SW 1271 (cell line): ENCODE measurements around the gene CYP21A2.

Experiments used
- DNase-seq, 2 experiments: peaks; one replicate each; lab custom pipeline; 2025; lab: John Stamatoyannopoulos, UW

Gene CYP21A2

DNA sequence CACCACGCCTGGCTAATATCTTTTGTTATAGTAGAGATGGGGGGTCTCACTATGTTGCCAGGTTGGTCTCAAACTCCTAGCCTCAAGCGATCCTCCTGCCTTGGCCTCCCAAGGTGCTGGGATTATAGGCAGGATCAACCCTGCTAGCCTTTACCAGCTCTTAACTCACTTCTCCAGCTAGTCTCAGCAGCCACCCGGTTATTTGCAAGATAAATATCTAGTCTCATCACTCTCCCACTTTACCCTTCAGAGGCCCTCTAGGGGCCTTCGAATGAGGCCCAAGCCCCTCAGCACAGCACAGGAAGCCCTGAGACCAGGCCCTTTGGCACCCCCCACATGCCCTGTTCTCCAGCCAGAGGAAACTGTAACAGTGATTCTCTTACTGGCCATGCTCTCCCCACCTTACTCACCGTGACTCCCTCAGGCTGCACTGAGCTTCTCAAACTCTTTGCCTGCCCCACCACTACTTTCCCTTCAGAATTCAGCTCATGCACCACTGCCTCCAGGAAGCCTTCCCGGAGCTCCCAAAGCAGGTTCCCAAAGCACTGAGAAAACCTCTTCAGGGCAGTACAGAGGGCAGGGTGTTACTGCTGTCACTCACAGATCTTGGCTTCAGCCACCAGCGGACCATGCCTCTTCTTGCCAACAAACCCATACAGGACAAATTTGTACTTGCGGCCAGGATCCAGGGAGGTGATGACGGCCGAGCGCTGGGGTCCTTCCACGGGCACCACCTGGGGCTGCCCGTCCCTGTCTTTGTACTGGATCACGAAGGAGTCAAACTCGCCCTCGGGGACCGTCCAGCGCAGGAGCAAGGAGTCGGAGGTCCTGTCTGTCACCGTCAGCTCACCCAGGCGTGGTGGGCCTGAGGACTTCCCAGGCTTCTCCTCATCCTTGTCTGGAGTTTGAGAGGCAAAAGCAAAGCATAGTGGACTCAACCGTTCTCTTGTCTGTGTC lies 45.9 kb downstream of the CYP21A2 start:
- no peak for DNase-seq

DNA sequence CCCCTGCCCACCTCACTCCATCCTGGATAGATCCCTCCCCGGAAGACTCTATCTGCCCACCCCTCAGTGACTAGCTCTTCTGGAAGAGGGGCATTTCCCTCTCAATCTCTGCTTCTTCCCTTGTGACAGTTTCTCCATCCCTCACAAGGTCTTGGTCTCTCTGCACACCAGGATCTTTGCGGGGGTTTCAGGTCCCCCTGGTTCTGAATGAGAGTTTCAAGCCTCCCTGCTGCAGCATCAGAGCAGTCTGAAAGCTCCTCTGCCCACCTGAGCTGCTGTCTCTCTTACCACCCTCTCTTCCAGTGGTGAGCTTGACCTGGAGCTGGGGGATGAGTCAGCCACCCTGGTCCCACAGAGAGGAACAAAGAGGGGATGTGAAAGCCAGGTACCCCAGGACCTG lies 46.6 kb downstream of the CYP21A2 start:
- DNase-seq: no peak

DNA sequence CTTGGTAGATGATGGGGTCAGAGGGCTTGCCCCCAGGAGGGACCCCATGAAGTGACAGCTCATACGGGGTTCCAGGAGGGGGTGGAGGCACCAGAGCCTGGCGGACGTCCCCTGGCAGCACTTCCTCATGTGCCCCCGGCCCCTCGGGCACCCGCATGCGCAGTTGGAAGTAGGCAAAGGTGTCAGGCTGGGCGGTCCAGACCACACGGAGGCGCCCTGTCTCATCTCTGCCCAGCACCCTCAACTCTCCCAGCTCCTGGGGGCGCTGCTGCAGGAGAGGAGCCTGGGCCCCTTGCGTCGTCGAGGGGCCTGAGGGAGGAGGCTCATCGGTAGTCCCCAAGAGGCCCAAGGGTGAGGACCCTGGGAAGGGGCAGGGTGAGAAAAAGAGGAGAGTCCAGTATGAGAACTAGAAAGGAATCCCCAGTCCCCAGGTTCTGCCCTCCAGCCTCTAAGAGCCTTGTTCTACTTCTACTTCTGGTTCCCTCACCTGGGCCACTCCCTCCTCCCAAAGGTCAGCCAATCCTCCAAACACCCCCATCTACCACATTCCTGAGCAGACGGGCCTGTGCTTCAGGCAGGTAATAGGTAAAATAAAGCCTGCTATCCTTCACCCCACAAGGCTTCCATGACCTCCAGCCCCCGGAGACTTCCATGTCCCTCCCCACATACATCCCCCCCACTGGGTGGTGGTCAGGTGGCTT lies 47.7 kb downstream of the CYP21A2 start:
- DNase-seq: no peak

DNA sequence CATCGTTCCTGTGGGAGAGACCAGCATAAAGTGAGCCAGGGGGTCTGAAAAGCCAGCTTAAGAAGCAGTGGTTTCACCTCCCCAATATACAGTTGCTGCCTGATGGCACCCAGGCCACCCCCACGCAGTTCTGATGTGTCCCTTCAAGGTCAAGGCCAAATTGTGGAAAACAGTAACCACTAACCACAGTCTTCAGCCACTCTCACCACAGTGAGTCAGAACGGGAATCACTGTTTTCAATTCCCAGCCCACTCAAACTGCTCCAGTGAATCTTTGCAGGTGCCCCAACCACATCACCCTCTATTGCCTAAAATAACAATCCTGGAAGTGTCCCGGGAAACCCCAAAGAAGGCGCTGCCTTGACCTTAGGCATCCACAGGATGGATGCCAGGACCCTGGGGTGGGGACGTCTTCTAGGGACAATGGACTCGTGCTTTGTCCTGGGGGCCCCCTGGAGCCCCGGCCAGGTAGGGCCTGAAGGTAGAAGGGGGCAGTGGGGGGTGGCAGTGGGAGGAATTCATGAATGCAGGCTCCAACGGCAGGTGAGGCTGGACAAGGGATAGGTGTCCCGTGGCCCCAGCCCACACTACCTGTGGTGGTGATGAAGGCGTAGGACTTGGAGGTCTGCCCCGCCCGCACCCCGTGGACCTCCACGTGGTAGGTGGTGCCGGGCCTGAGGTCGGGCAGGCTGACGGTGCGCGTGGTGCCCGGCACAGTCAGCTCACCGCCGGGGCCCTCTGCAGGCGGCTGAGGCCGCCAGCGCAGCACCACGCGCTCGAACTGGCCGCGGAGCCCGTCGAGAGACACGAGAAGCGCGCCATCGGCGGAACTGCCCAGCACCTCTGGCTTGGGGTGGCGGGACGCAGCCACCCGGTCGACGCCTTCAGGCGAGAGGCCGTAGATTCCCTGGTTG lies 48.7 kb downstream of the CYP21A2 start:
- DNase-seq: no peak

DNA sequence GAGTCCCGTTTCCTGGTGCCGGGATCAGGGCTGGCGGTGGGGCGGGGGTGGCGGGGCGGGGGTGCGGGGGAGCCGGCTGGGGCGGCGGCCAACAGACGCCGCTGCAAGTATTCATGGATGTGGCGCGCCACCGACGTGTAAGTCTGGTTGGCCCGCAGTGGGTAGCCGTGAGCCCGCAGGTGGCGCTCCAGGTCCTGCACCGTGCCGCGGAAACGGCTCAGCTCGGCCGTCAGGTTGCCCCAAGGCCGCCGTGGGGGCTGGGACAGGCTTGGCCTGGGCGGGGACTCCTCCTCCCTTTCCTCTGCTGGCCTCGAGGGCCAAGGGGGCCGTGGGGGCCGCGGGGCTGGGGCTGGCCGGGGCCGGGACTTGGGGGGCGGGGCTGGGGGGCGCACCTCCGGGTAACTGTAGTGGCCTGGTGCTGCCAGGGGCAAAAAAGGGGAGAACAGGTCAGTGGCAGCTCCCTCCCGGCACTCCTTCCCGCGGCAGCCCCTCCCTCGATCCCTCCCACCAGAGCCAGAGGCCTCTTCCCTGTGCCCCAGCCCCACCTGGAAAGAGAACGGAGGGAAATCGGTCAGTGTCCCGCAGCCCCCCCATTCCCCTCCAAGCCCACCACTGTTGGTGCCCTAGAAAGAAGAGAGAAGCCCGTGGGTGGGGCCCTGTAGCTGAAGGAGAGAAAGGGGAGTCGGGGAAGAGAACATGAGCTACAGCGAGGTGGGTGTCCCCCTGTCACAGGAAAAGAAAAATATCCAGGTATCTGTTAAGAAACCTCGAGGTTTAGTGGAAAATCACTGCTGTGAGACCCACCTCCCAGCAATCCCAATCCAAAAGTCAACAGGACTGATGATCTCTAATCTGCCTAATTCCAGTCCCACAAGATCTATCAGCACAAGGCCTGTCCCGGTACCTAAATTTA lies 49.6 kb downstream of the CYP21A2 start:
- peak; percentile 30 to 75 for DNase-seq

DNA sequence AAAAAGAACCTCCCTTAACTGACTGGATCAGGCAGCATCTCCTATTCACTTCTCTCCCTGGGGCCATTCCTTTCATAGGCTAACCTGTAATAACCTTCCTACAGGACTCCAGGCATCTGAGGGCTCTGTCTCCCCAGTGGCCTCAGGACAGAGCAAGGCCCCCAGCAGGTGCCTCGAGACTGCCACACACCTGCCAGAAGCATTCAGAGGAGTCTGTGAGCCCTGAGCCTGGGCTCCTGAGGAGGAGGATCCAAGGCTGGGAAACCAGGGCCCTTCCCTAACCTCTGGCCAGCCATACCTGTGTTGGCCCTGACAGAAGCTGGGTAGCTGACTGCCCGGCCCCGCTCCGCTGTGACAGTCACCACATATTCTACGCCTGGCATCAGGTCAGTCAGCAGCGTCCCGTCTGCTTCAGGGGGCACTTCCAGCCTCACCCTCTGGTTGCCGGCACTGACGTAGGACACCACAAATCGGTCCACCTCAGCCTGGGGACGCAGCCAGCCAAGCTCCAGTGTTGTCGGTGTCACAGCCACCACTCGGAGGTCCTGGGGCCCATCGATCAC lies 50.4 kb downstream of the CYP21A2 start:
- DNase-seq: no peak

DNA sequence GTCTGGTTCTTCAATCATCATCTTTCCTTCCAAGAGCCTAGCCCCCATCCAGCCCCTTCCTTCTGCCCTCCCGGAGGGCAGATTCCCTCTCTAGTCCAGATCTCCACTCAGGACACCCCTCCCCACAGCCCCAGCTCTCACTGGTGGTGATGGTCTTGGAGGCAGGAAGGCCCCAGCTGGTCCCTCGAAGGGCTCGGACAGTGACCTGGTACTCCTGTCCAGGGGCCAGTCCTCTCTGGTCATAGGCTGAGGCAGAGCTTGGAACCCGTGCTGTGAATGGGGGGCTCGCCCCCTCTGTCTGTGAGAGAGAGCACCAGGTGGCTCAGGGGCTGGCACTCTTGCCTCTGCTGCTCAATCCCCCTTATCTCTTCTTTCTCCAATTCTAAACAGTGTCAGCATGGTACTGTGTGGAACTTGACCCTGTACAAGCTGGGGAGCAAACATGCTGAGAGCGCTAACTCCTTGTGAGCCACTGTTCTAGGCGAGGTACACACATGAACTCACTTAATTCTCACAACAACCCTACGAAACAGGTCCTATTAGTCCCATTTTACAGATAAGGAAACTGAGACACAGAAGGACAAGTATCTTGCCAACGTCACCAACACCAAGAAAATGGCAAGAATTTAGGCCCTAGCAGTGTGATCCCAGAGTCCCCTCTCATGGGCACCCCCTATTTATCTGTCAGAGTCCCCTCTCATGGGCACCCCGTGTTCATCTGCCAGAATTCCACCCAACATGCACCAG lies 51.0 kb downstream of the CYP21A2 start:
- DNase-seq: no peak
